Gastrocnemius medialis (tissue), 4 donors: ENCODE results near the gene ERC2. TPM values are rescaled to one million over a fixed set of nuclear protein-coding genes. Genes with fewer than 3 reads are reported as not detected.

ENCODE experiments used
- ATAC-seq, 2 donors: fragments of 150-250 bp; one replicate each; pipeline ENCODE4 v1.9.1; 2016
- DNase-seq, 2 donors: peaks; one replicate each; pipeline ENCODE4 v3.0.0-alpha.2; 2019
- H3K27ac ChIP-seq, 4 donors: fragments of 200-600 bp; sonication (generic); 1 replicate in 1 of 4; 2 replicates in 3 of 4; pipeline ENCODE4 v1.5.1; 2016 to 2018; ENCODE audit warnings: mild to moderate bottlenecking in 2 of 4, moderate library complexity in 1 of 4
- H3K27me3 ChIP-seq, 3 donors: fragments of 200-600 bp; sonication (generic) in 2 of 3; 1 replicate in 1 of 3; 2 replicates in 2 of 3; pipeline versions ENCODE4 v1.5.1 to v1.6.0; 2016 to 2019; ENCODE audit warnings: mild to moderate bottlenecking in 1 of 3, moderate library complexity in 1 of 3
- H3K36me3 ChIP-seq, 2 donors: fragments of 200-600 bp; sonication (generic) in 1 of 2; one replicate each; pipeline ENCODE4 v1.5.1; 2017 to 2018
- H3K4me1 ChIP-seq, 2 donors: fragments of 200-600 bp; sonication (generic) in 1 of 2; one replicate each; pipeline ENCODE4 v1.5.1; 2016 to 2017; ENCODE audit warnings: mild to moderate bottlenecking in 2 of 2
- H3K4me3 ChIP-seq, 4 donors: fragments of 200-600 bp; sonication (generic) in 3 of 4; 1 replicate in 1 of 4; 2 replicates in 3 of 4; pipeline ENCODE4 v1.5.1; 2016 to 2019; ENCODE audit warnings: mild to moderate bottlenecking in 2 of 4
- H3K9me3 ChIP-seq, 3 donors: fragments of 200-600 bp; sonication (generic) in 2 of 3; 1 replicate in 1 of 3; 2 replicates in 2 of 3; pipeline ENCODE4 v1.5.1; 2016 to 2019
- POLR2A ChIP-seq, 2 donors: fragments of 450-650 bp; IDR thresholded peaks; one replicate each; pipeline ENCODE4 v1.6.1; 2017; ENCODE audit warnings: antibody characterized with exemption in 2 of 2, mild to moderate bottlenecking in 2 of 2, moderate library complexity in 2 of 2
- in situ Hi-C, 4 donors: fragments of 200-750 bp; cut with MboI; loops; one replicate each; pipeline versions ENCODE4 v1.15.0 to v1.8.0; 2017; ENCODE audit warnings: low sequenced_read_pairs in 4 of 4
- intact Hi-C: fragments of 100-400 bp; cut with DNase I; formaldehyde crosslinking; loops from one replicate; pipeline ENCODE4 v1.15.1; 2023; ENCODE audit warnings: low total_unique reads
- total RNA-seq, 4 donors: library from RNA; depleted of rRNA; stranded (reverse); fragments of >200 nt; gene quantifications; one replicate each; pipeline versions ENCODE4 v1.1.0 to v1.2.3, GENCODE V29; 2016
- TF ChIP-seq, protein P1 (sequence below), 5 experiments: fragments of 450-650 bp in 3 of 5; fragments of 200-600 bp in 2 of 5; sonication (generic) in 2 of 5; IDR thresholded peaks in 4 of 5; conservative IDR thresholded peaks in 1 of 5; 1 replicate in 4 of 5; 2 replicates in 1 of 5; pipeline ENCODE4 v1.5.1; 2016 to 2019; ENCODE audit warnings: antibody characterized with exemption in 5 of 5, mild to moderate bottlenecking in 3 of 5, moderate library complexity in 3 of 5

Gene ERC2
- total RNA-seq, 4 donors from 2014 or later, result not detected

DNA sequence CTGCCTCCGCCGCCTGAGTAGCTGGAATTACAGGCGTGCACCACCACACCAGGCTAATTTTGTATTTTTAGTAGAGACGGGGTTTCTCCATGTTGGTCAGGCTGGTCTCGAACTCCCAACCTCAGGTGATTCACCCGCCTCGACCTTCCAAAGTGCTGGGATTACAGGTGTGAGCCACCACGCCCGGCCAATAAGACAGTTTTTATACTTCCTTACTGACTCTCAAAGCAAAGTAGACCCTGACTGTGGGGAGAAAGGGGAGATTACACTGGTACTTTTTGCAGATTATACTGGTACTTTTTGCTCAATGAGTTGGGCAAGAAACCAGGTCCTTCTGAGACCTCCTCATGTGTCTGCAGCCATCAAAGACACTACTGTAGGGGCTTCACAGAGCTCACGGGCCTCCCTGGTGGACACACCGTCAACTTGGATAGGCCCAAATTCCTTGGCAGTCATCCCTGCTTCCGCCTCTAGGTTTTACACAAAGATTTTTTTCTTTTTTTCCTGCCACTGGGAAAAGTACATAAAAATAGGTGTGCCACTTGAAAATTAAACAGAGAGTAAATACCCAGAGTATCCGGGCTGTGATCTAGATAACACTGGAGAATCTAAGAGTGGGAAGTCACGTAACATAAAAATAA, 837.9 kb downstream of the ERC2 start:
- Histone ChIP-seq H3K4me3 (no peak overlapping the region), H3K27ac (no peak overlapping the region), H3K9me3 (no peaks in the 10 kb centered on the region), H3K36me3 (no peaks in the 10 kb centered on the region), H3K4me1 (no peaks in the 10 kb centered on the region), H3K27me3 (no peaks in the 10 kb centered on the region)
- no peak for DNase-seq
- in situ Hi-C loops, result no loop called here
- no peak for TF ChIP-seq POLR2A (IDR thresholded peaks at IDR 0.05)
- TF ChIP-seq, protein P1, sequence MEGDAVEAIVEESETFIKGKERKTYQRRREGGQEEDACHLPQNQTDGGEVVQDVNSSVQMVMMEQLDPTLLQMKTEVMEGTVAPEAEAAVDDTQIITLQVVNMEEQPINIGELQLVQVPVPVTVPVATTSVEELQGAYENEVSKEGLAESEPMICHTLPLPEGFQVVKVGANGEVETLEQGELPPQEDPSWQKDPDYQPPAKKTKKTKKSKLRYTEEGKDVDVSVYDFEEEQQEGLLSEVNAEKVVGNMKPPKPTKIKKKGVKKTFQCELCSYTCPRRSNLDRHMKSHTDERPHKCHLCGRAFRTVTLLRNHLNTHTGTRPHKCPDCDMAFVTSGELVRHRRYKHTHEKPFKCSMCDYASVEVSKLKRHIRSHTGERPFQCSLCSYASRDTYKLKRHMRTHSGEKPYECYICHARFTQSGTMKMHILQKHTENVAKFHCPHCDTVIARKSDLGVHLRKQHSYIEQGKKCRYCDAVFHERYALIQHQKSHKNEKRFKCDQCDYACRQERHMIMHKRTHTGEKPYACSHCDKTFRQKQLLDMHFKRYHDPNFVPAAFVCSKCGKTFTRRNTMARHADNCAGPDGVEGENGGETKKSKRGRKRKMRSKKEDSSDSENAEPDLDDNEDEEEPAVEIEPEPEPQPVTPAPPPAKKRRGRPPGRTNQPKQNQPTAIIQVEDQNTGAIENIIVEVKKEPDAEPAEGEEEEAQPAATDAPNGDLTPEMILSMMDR (IDR thresholded peaks at IDR 0.05 in 4 of 5, conservative IDR thresholded peaks at IDR 0.05 in 1 of 5), result no peak
- intact Hi-C loops, result no loop called here
- no peak for ATAC-seq

DNA sequence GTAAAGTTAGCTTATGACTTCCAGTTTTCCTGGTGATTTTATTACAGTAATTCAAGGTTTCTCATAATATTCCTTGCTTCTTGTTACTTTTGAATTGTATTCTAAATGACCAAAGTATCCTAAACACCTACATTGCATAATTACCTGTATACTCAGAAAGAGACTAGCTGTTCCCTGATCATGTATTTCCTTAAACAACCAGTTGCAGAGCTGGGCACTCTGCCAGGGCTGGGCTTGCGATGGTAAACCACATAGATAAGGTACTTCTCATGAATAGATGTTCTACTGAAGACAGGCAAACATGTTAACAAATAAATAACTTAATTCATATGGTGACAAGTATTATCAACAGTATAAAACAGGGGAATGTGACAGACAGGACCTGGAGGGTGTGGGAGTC, 838.8 kb downstream of the ERC2 start:
- intact Hi-C loops, result no loop called here
- Histone ChIP-seq H3K4me1 (no peaks in the 10 kb centered on the region), H3K9me3 (no peaks in the 10 kb centered on the region), H3K27ac (no peak overlapping the region), H3K4me3 (no peak overlapping the region), H3K27me3 (no peaks in the 10 kb centered on the region), H3K36me3 (no peaks in the 10 kb centered on the region)
- TF ChIP-seq, protein P1 (IDR thresholded peaks at IDR 0.05 in 4 of 5, conservative IDR thresholded peaks at IDR 0.05 in 1 of 5), result no peak
- no peak for TF ChIP-seq POLR2A (IDR thresholded peaks at IDR 0.05)
- DNase-seq (no peak), ATAC-seq (no peak)
- in situ Hi-C loops, result no loop called here

DNA sequence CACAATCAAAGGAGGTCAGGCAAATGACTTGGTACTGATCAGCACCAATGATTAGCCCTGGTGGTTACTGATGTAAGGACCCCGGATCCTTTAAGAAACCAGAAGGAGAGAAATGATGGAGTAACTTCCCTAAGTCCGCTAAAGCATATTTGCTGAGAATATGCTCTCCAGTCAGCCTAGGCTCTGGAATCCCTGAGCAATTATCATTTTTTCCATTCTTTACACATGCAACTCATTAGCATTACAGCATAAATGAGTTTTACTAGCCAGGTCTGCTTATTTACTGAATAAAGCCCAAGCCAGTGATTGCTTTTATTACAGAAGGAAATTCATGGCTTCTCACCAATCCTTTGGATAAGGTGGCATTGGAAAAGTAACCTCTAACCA, 842.0 kb downstream of the ERC2 start:
- in situ Hi-C loops, result no loop called here
- no peaks in the 10 kb centered on the region for H3K4me1 ChIP-seq
- no peaks in the 10 kb centered on the region for H3K27me3 ChIP-seq
- TF ChIP-seq POLR2A (IDR thresholded peaks at IDR 0.05), result no peak
- TF ChIP-seq, protein P1 (IDR thresholded peaks at IDR 0.05 in 4 of 5, conservative IDR thresholded peaks at IDR 0.05 in 1 of 5), result no peak
- DNase-seq, result no peak
- intact Hi-C loops, result no loop called here
- no peak overlapping the region for H3K4me3 ChIP-seq
- H3K9me3 ChIP-seq, result no peaks in the 10 kb centered on the region
- H3K27ac ChIP-seq, result no peak overlapping the region
- ATAC-seq, result no peak
- H3K36me3 ChIP-seq, result no peaks in the 10 kb centered on the region

DNA sequence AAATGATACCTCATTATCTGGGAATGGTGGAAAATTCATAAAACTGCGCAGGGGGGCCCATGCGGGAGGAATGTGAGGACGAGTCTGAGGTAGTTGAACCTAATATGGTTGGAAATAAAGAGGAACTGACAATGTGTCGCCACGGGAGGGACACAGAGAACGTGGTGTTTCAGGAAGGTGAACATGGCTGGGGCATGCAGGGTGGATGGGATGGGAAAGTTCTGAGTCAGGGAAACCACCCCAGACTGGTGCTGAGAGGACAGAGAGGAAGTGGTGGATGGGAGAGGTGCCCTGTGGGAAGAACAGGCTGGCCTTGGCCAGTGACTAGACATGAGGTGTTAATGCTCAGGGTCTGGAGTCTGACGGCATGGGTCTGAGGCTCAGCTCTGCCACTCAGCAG, 844.0 kb downstream of the ERC2 start:
- Histone ChIP-seq H3K9me3 (no peaks in the 10 kb centered on the region), H3K4me1 (no peaks in the 10 kb centered on the region), H3K36me3 (no peaks in the 10 kb centered on the region), H3K27me3 (no peaks in the 10 kb centered on the region), H3K27ac (no peak overlapping the region), H3K4me3 (no peak overlapping the region)
- TF ChIP-seq, protein P1 (IDR thresholded peaks at IDR 0.05 in 4 of 5, conservative IDR thresholded peaks at IDR 0.05 in 1 of 5), result no peak
- no peak for TF ChIP-seq POLR2A (IDR thresholded peaks at IDR 0.05)
- DNase-seq (no peak), ATAC-seq (no peak)
- intact Hi-C loops (no loop called here), in situ Hi-C loops (no loop called here)

DNA sequence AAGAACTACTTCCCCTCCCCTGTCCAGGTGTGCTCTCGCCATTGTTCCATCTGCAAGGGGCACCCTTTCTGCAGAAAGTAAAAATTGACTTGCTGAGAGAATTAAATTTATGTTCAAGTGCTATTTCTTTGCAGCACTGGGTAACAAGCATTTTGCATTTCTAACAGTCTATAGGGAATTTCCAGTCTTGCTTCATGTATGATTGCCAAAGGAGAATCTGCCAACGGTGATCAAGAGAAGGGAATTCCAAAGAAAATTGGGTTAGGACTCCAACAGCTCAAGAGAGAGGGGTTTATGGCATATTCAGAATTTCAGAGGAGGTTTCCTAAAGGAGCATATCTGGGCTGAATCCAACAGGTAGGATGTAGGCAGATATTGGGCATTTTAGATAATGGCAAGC, 844.5 kb downstream of the ERC2 start:
- Histone ChIP-seq H3K36me3 (no peaks in the 10 kb centered on the region), H3K4me1 (no peaks in the 10 kb centered on the region), H3K27me3 (no peaks in the 10 kb centered on the region), H3K9me3 (no peaks in the 10 kb centered on the region), H3K4me3 (no peak overlapping the region), H3K27ac (no peak overlapping the region)
- intact Hi-C loops, result no loop called here
- TF ChIP-seq POLR2A (IDR thresholded peaks at IDR 0.05), result no peak
- TF ChIP-seq, protein P1 (IDR thresholded peaks at IDR 0.05 in 4 of 5, conservative IDR thresholded peaks at IDR 0.05 in 1 of 5), result no peak
- no peak for ATAC-seq
- no peak for DNase-seq
- in situ Hi-C loops, result no loop called here
